ENCODE results near the gene KLK8.

DNA sequence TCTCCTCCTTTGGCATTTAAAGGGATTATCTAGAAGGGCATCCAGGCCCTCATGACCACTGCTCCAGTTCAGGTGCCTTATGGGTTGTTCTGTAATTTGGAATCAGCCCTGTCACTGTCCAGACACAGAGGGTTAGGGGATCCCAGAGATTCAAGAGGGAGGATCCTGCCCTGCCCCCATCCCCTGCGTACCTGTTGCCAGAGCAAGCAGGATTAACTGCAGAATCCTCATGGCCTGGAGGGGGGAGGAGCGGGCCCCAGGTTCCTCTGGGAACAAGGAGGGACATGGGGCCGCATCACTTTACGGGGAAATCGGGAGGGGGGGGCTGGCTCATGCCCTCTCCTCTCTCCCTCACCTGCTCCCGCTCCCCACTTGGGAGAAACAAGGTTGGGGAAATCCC lies 24.0 kb upstream of the KLK8 start:
- TF ChIP-seq EP300 (IDR thresholded peaks at IDR 0.05) (no peak), POLR2A (IDR thresholded peaks at IDR 0.05) (no peak), POLR2AphosphoS5 (IDR thresholded peaks at IDR 0.05) (no peak)
- TF ChIP-seq, protein P1, sequence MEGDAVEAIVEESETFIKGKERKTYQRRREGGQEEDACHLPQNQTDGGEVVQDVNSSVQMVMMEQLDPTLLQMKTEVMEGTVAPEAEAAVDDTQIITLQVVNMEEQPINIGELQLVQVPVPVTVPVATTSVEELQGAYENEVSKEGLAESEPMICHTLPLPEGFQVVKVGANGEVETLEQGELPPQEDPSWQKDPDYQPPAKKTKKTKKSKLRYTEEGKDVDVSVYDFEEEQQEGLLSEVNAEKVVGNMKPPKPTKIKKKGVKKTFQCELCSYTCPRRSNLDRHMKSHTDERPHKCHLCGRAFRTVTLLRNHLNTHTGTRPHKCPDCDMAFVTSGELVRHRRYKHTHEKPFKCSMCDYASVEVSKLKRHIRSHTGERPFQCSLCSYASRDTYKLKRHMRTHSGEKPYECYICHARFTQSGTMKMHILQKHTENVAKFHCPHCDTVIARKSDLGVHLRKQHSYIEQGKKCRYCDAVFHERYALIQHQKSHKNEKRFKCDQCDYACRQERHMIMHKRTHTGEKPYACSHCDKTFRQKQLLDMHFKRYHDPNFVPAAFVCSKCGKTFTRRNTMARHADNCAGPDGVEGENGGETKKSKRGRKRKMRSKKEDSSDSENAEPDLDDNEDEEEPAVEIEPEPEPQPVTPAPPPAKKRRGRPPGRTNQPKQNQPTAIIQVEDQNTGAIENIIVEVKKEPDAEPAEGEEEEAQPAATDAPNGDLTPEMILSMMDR (IDR thresholded peaks at IDR 0.05): no peak

Measured in suprapubic skin (tissue), 4 donors.